ENCODE measurements around the gene EYS.
"Not testable (repeated sequence)": the region's sequence is repeated elsewhere in the genome, so short reads cannot be mapped to it uniquely, and the experiment has no call there.

Gene EYS

GRCh38 chr6:63862486-63863198 is 1844.4 kb downstream of the EYS start:
- no peak for DNase-seq

- DNase-seq = no peak
Observed at GRCh38 chr6:63859528-63859927, 1847.5 kb downstream of the EYS start.

GRCh38 chr6:63858691-63859090 is 1848.3 kb downstream of the EYS start:
- DNase-seq = no peak

GRCh38 chr6:63856271-63856670 is 1850.8 kb downstream of the EYS start:
- DNase-seq = no peak

- DNase-seq = no peak
Observed at GRCh38 chr6:63844287-63844686, 1862.7 kb downstream of the EYS start.

- DNase-seq = no peak
Observed at GRCh38 chr6:63839485-63839884, 1867.5 kb downstream of the EYS start.

GRCh38 chr6:63828678-63829077 is 1878.3 kb downstream of the EYS start:
- DNase-seq = not testable (repeated sequence)

- DNase-seq = no peak
Observed at GRCh38 chr6:63824722-63825121, 1882.3 kb downstream of the EYS start.

GRCh38 chr6:63821442-63821841 is 1885.6 kb downstream of the EYS start:
- no peak for DNase-seq

GRCh38 chr6:63819831-63820230 is 1887.2 kb downstream of the EYS start:
- no peak for DNase-seq

- DNase-seq = no peak
Observed at GRCh38 chr6:63817492-63818050, 1889.5 kb downstream of the EYS start.

- no peak for DNase-seq
Observed at GRCh38 chr6:63816982-63817436, 1890.0 kb downstream of the EYS start.

GRCh38 chr6:63816401-63816981 is 1890.5 kb downstream of the EYS start:
- no peak for DNase-seq

- no peak for DNase-seq
Observed at GRCh38 chr6:63814459-63814858, 1892.6 kb downstream of the EYS start.

- DNase-seq = no peak
Observed at GRCh38 chr6:63813566-63814120, 1893.4 kb downstream of the EYS start.

- no peak for DNase-seq
Observed at GRCh38 chr6:63808576-63808975, 1898.5 kb downstream of the EYS start.

- no peak for DNase-seq
Observed at GRCh38 chr6:63807056-63807455, 1900.0 kb downstream of the EYS start.

GRCh38 chr6:63806573-63806913 is 1900.5 kb downstream of the EYS start:
- DNase-seq = no peak

GRCh38 chr6:63805808-63806572 is 1901.0 kb downstream of the EYS start:
- no peak for DNase-seq

GRCh38 chr6:63805345-63805744 is 1901.7 kb downstream of the EYS start:
- no peak for DNase-seq

- no peak for DNase-seq
Observed at GRCh38 chr6:63804381-63804956, 1902.6 kb downstream of the EYS start.

- no peak for DNase-seq
Observed at GRCh38 chr6:63803371-63803770, 1903.7 kb downstream of the EYS start.

- no peak for DNase-seq
Observed at GRCh38 chr6:63802606-63803206, 1904.3 kb downstream of the EYS start.
